Testis (tissue), 3 donors: ENCODE data around the gene GRID1. TPM values are rescaled to one million over a fixed set of nuclear protein-coding genes. Genes with fewer than 3 reads are reported as not detected.
"Not testable (repeated sequence)": the region's sequence is repeated elsewhere in the genome, so short reads cannot be mapped to it uniquely, and the experiment has no call there.

Experiments used
- DNase-seq: peaks from one replicate; pipeline ENCODE4 v3.0.0-alpha.2; 2019
- H3K27ac ChIP-seq, 2 donors: fragments of 200-600 bp; sonication (generic); one replicate each; pipeline ENCODE4 v1.5.1; 2019
- H3K27me3 ChIP-seq: fragments of 200-600 bp; sonication (generic); one replicate; pipeline ENCODE4 v1.5.1; 2019
- H3K36me3 ChIP-seq: fragments of 200-600 bp; sonication (generic); one replicate; pipeline ENCODE4 v1.5.1; 2017; ENCODE audit warnings: low read depth; ENCODE audit errors: missing control alignments
- H3K4me1 ChIP-seq: fragments of 200-600 bp; sonication (generic); one replicate; pipeline ENCODE4 v1.5.1; 2019
- H3K4me3 ChIP-seq, 2 donors: fragments of 200-600 bp; sonication (generic); one replicate each; pipeline ENCODE4 v1.5.1; 2017 to 2019
- H3K9me3 ChIP-seq: fragments of 200-600 bp; sonication (generic); one replicate; pipeline ENCODE4 v1.5.1; 2017
- CTCF ChIP-seq, 3 experiments: fragments of 450-650 bp in 2 of 3; fragments of 200-600 bp in 1 of 3; sonication (generic) in 1 of 3; IDR thresholded peaks; one replicate each; pipeline ENCODE4 v1.5.1; 2016 to 2019; ENCODE audit warnings: antibody characterized with exemption in 3 of 3, mild to moderate bottlenecking in 2 of 3, moderate library complexity in 1 of 3
- POLR2A ChIP-seq: fragments of 450-650 bp; IDR thresholded peaks from one replicate; pipeline ENCODE4 v1.6.1; 2017; ENCODE audit warnings: antibody characterized with exemption, mild to moderate bottlenecking, moderate library complexity
- WGBS, 2 donors: methylation state at CpG; one replicate each; pipeline ENCODE4 v1.1.5; 2018; 5-methylcytosine and 5-hydroxymethylcytosine counted together
- intact Hi-C: fragments of 100-400 bp; cut with DNase I; formaldehyde crosslinking; loops from one replicate; pipeline ENCODE4 v1.15.1; 2023; ENCODE audit warnings: low total_unique reads
- polyA plus RNA-seq: library from polyadenylated mRNA; stranded (reverse); fragments of 350-450 nt; fragmentation: Illumina TruSeq; extraction: RNeasy Lipid Tissue Mini Kit (QIAGEN cat#74804); gene quantifications from one replicate; pipeline ENCODE4 v1.2.3, GENCODE V29; 2014; ENCODE audit warnings: low read depth, low replicate concordance; ENCODE audit not compliant: insufficient read depth
- total RNA-seq, 2 donors: library from RNA; depleted of rRNA; stranded (reverse); fragments of >200 nt; gene quantifications; one replicate each; pipeline ENCODE4 v1.2.3, GENCODE V29; 2016

The GRID1 gene
- total and polyA plus RNA-seq, 3 donors from 2014 or later, result 7.4 to 16.7 (median 8.1) TPM

GRCh38 chr10:86242761-86243160 is 123.8 kb downstream of the GRID1 start:
- TF ChIP-seq CTCF (IDR thresholded peaks at IDR 0.05), result no peak
- no peak for TF ChIP-seq POLR2A
- H3K27ac ChIP-seq, result no peak overlapping the region
- no peaks in the 10 kb centered on the region for H3K4me1 ChIP-seq
- 94% methylated on average over 4 of the region's 4 CpGs for WGBS, 2 donors
- H3K27me3 ChIP-seq, result no peaks in the 10 kb centered on the region
- H3K4me3 ChIP-seq, result no peak overlapping the region
- H3K36me3 ChIP-seq, result no peaks in the 10 kb centered on the region
- intact Hi-C loops, result no loop called here
- H3K9me3 ChIP-seq, result no peaks in the 10 kb centered on the region
- no peak for DNase-seq

GRCh38 chr10:86238089-86238488 is 128.5 kb downstream of the GRID1 start:
- intact Hi-C loops, H3K9me3 ChIP-seq, H3K4me1 ChIP-seq, DNase-seq, H3K27ac ChIP-seq, H3K36me3 ChIP-seq, H3K4me3 ChIP-seq, H3K27me3 ChIP-seq: not testable (repeated sequence)
- 50 to 67% methylated on average over 2 of the region's 2 CpGs for WGBS, 2 donors

- Histone ChIP-seq H3K36me3 (no peaks in the 10 kb centered on the region), H3K9me3 (no peaks in the 10 kb centered on the region), H3K4me1 (no peaks in the 10 kb centered on the region), H3K27ac (no peak overlapping the region), H3K4me3 (no peak overlapping the region), H3K27me3 (no peaks in the 10 kb centered on the region)
- no peak for DNase-seq
- 45 to 61% methylated on average over 11 of the region's 11 CpGs for WGBS, 2 donors
- intact Hi-C loops, result no loop called here
- TF ChIP-seq CTCF (IDR thresholded peaks at IDR 0.05) (no peak), POLR2A (no peak)
Measured at GRCh38 chr10:86234541-86235270, 131.9 kb downstream of the GRID1 start.

- DNase-seq, result no peak
- TF ChIP-seq CTCF (IDR thresholded peaks at IDR 0.05), result no peak
- TF ChIP-seq POLR2A, result no peak
- H3K4me1 ChIP-seq, result no peaks in the 10 kb centered on the region
- H3K27me3 ChIP-seq, result no peaks in the 10 kb centered on the region
- no peak overlapping the region for H3K4me3 ChIP-seq
- WGBS, 2 donors, result 43 to 48% methylated on average over 7 of the region's 7 CpGs
- no peak overlapping the region for H3K27ac ChIP-seq
- H3K36me3 ChIP-seq, result no peaks in the 10 kb centered on the region
- no peaks in the 10 kb centered on the region for H3K9me3 ChIP-seq
- intact Hi-C loops, result no loop called here
Measured at GRCh38 chr10:86234107-86234506, 132.5 kb downstream of the GRID1 start.

- H3K4me3 ChIP-seq, result no peak overlapping the region
- 86 to 88% methylated on average over 6 to 7 of the region's 7 CpGs for WGBS, 2 donors
- intact Hi-C loops, result no loop called here
- TF ChIP-seq CTCF (IDR thresholded peaks at IDR 0.05) (no peak), POLR2A (no peak)
- H3K27ac ChIP-seq, result no peak overlapping the region
- no peak for DNase-seq
- no peaks in the 10 kb centered on the region for H3K4me1 ChIP-seq
- no peaks in the 10 kb centered on the region for H3K27me3 ChIP-seq
- no peaks in the 10 kb centered on the region for H3K36me3 ChIP-seq
- no peaks in the 10 kb centered on the region for H3K9me3 ChIP-seq
Measured at GRCh38 chr10:86233131-86233530, 133.5 kb downstream of the GRID1 start.
